GM06990 (cell line): Measurements from ENCODE around the gene TAP1.
"Not testable (repeated sequence)": the region's sequence is repeated elsewhere in the genome, so short reads cannot be mapped to it uniquely, and the experiment has no call there.

Experiments
- DNase-seq: peaks from one replicate; pipeline ENCODE4 v3.0.0-alpha.2; 2011; ENCODE audit not compliant: insufficient read length; ENCODE audit errors: extremely low read depth
- H3K27me3 ChIP-seq: replicated peaks from 2 replicates; pipeline ENCODE4 v1.6.0; 2011; ENCODE audit warnings: low read length; ENCODE audit not compliant: control insufficient read depth, insufficient read depth
- H3K36me3 ChIP-seq: 2 replicates; pipeline ENCODE4 v1.5.1; 2011; ENCODE audit warnings: low read length; ENCODE audit not compliant: control insufficient read depth, insufficient read depth
- H3K4me3 ChIP-seq: replicated peaks from 2 replicates; pipeline ENCODE4 v1.5.1; 2011; ENCODE audit warnings: low read depth, mild to moderate bottlenecking, control low read depth, low read length
- TF ChIP-seq, protein P1 (sequence below): IDR thresholded peaks from 2 replicates; pipeline ENCODE4 v1.5.1; 2011; ENCODE audit warnings: low read length, control low read depth, mild to moderate bottlenecking, inconsistent platforms; ENCODE audit not compliant: insufficient read depth, poor library complexity, severe bottlenecking

The TAP1 gene

DNA sequence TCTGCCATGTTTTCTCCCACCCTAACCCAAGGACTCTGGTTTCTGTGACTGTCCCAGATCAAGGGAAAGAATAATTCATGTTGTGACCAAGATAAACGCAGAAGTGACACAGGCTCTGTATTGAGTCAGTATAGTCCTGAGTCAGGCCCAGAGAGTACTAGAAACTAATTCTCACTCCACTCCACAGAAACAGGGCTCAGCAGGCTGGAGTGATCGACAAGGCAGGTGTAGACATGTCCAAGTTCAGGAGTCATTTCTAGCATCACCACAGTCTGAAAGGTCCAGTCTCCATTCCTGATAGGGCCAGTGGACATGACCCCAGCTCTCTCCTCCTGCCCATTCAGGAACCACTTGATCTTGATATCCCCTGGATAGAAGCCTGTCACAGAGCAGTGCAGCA, 39.4 kb downstream of the TAP1 start:
- no peaks in the 10 kb centered on the region for H3K27me3 ChIP-seq
- no peak for DNase-seq
- H3K4me3 ChIP-seq, result peak overlapping the region; percentile 78
- H3K36me3 ChIP-seq, result peaks cover 8% of the 10 kb centered on the region; the same call in 1 of the 2 replicates
- TF ChIP-seq, protein P1, sequence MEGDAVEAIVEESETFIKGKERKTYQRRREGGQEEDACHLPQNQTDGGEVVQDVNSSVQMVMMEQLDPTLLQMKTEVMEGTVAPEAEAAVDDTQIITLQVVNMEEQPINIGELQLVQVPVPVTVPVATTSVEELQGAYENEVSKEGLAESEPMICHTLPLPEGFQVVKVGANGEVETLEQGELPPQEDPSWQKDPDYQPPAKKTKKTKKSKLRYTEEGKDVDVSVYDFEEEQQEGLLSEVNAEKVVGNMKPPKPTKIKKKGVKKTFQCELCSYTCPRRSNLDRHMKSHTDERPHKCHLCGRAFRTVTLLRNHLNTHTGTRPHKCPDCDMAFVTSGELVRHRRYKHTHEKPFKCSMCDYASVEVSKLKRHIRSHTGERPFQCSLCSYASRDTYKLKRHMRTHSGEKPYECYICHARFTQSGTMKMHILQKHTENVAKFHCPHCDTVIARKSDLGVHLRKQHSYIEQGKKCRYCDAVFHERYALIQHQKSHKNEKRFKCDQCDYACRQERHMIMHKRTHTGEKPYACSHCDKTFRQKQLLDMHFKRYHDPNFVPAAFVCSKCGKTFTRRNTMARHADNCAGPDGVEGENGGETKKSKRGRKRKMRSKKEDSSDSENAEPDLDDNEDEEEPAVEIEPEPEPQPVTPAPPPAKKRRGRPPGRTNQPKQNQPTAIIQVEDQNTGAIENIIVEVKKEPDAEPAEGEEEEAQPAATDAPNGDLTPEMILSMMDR, result no peak

DNA sequence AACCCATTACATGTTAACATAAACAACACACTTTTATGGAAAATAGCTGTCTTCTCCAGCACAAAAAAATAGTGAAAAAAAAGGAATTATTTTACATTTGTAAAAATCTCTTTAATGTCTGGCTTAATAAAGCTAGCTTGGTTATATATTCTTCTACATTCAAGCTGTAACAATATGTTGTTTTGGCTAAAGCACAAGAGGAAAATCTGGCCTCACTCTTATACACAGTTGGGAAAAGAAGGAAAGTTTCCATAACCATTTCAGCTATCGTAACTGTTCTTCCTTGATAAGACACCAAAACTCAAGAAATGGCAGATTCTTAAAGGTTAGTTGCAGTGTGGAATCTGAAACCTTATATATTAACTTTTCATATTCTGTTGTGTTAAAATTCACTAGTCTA, 44.3 kb downstream of the TAP1 start:
- Histone ChIP-seq H3K27me3 (no peaks in the 10 kb centered on the region), H3K36me3 (peaks cover 13% of the 10 kb centered on the region), H3K4me3 (no peak overlapping the region)
- DNase-seq, result no peak
- TF ChIP-seq, protein P1, result no peak

DNA sequence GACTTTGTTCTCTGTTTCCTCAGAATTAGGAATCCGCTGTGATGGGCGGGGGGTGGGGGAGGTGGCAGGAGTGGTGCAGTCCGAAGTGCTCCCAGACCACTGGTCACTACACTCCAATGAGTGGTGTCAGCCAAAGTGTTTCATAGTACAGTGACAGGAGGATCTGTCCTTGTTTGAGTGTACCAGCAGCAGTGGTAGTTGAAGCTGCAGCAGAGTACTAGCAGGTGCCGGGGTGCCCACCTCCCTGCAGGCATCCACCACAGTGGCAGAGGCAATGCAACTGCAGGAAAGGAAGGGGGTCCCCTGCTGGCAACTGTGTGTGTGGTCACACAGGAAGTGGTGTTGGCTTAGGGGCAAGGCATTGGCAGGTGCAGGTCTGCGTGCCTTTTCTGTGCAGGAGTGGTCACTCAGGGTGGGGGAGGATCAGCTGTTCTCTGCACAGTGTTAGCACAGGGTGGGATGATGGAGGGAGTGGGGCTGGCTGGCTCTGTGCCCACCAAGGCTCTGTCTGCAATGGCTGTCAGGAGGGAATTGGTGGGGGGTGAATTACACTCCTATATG, 46.4 kb downstream of the TAP1 start:
- Histone ChIP-seq H3K27me3 (no peaks in the 10 kb centered on the region), H3K4me3 (no peak overlapping the region), H3K36me3 (peaks cover 6% of the 10 kb centered on the region)
- DNase-seq, result no peak
- TF ChIP-seq, protein P1, result no peak

DNA sequence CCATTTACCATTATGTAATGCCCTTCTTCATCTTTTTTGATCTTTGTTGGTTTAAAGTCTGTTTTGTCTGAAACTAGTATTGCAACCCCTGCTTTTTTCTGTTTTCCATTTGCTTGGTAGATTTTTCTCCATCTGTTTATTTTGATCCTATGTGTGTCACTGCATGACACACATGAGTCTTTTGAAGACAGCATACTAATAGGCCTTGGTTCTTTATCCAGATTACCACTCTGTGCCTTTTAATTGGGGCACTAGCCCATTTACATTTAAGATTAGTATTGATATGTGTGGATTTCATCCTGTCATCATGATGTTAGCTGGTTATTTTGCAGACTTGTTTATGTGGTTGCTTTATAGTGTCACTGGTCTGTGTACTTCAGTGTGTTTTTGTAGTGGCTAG, 48.1 kb downstream of the TAP1 start:
- not testable (repeated sequence) for H3K36me3 ChIP-seq

DNA sequence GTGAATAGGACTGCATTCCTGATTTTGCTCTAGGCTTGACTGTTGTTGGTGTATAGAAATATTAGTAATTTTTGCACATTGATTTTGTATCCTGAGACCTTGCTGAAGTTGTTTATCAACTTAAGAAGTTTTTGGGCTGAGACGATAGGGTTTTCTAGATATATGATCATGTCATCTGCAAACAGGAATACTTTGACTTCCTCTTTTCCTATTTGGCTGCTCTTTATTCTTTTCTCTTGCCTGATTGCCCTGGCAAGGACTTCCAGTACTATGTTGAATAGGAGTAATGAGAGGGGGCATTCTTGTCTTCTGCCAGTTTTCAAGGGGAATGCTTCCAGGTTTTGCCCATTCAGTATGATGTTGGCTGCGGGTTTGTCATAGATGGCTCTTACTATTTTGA, 50.1 kb downstream of the TAP1 start:
- peaks cover 4% of the 10 kb centered on the region for H3K36me3 ChIP-seq
- TF ChIP-seq, protein P1, result no peak
- H3K4me3 ChIP-seq, result no peak overlapping the region
- DNase-seq, result no peak
- H3K27me3 ChIP-seq, result no peaks in the 10 kb centered on the region

More for the DNA sequence above, 48.1 kb downstream of the TAP1 start:
- not testable (repeated sequence) for H3K27me3 ChIP-seq, H3K4me3 ChIP-seq, DNase-seq

DNA sequence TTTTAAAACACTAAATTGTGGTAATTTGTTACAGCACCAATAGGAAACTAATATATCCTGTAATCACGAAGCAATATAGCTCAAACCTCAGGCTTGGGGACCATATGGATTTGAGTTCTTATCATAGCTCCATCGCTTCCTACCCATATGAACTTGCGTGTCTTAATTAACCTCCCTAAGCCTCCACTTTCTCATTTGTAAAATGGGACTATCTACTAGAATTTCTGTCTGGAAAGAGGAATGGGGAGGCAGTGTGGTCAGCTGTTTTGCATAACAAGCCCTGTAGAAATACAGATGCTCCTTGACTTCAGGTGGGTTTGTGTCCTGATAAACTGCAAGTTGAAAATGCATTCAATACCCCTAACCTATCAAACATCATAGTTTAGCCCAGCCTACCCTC, 53.8 kb downstream of the TAP1 start:
- Histone ChIP-seq H3K36me3 (no peaks in the 10 kb centered on the region), H3K27me3 (no peaks in the 10 kb centered on the region), H3K4me3 (no peak overlapping the region)
- DNase-seq, result no peak
- TF ChIP-seq, protein P1, result no peak
